Measurements from ENCODE around the gene WNK2.

WNK2 gene

DNA sequence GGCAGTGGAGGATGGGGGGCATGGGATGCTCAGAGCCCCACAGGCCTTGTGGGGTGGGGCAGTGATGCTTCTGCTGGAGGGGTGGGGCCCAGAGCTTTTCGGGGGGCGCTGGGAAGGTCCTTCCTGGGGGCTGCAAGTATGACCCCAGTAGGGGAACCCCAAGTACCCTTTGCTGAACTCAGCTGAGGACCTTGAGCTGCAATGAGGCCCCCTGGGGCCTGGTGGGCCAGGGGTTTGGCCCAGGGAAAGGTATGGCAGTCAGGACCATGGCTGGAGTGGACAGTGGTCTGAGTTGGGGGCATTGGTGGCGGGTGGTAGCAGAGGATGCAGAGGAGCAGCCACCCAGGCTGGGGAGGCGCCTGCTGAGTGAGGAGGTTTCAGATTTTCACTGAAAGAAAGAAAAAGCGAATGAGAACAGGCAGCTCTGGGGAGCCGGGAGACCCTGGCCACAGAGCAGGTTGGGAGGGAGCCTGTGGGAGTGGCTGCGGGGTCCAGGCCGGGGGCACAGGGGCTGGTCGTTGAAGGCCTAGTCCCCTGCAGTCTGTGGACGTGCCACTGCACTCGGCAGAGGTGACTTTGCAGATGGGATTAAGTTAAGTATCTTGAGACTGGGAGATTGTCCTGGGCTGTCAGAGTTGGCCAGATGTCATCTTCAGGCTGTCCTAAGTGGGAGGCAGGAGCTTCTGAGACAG is 19.2 kb downstream of the WNK2 start:
- no peak for DNase-seq

DNA sequence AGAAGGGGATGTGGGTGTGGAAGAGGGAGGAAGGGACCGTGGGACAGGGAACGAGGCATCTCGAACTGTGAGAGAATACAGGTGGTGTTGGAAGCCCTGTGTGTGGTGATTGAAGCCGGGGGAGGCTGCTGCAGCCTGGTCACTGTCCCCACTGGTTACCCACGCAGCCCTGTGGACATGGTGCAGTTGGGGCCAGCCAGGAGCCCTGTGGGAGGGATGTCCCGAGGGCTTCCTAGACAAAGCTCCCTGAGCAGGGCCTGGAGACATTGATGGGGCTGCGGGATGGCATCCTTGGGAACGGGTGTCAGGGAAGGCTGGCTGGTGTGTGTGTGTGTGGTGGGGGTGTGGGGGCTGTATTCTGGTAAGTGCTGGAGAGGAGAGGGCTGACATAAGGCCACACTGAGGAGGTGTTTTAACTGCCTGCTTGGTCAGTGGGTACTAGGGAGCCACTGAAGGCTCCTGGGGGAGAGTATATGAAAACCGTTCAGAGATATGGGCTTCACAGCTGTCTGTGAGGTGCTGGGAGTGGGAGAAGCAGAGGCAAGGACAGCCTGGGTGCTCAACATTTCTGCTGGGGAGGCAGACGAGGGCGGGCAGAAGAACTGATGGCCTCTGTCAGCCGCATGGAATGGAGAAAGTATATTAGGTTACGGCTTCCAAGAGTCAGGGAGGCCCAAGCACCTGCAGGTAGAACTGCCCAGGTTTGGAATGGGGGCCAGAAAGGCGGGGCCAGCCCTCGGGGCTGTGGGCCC is 20.0 kb downstream of the WNK2 start:
- no peak for DNase-seq

DNA sequence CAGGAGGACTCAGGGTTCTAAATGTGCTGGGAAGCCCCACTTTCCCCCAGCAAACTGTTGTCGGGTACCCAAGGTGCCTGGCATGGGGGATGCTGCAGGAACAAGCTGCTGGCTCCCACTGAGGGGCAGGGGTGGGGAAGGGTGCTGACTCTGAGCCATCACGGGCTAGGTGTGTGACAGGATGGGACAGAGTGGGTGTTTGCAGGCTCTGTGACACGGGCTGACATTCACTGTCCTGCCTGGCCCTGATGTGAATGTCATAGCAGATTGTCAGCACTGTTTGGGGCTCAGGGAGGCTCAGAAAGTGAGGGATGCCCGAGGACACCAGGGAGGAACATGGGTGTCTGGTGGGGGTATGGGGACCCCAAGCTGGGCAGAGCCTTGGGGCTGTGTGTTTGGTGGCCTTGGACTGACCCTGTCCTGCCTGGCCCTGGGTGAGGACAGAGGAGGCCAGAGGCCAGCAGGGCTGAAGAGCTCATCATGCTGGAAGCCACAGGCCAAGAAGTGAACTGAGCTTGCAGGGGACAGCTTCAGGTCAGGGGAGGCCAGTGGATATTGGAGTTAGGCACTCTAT is 20.6 kb downstream of the WNK2 start:
- no peak for DNase-seq

DNA sequence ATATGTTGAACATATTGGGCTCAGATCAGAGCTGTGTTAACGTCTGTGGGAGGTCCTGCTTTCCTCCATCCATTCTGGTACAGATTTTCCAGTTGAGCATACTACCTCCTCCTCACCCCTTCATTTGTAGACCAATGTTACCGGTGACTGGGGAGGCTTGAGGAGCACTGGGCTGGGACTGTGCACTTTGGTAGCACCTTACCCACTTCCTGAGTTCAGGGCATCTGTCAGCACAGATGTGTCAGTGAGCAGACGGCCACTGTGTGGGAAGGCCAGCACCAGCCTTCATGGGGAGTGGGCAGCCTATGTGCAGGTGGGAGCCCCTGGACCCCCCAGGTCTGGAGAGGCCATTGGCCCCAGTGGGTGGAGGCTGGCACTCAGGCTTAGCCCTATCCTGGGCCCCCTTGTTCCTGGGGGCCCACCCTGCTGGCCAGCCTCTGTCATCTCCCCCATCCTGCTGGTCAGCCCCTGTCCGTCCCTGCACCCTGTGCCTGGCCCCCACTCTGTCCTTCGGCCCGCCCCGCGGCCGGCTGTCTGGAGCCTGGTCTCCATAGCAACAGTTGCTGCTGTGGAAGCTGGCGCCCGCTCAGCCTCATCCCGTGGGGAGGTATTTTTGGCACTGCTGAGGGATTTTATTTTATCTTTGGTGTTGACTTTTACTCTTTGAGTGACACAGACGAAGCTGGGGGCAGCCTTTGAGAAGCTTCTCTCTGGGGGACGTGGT is 21.3 kb downstream of the WNK2 start:
- DNase-seq: no peak

DNA sequence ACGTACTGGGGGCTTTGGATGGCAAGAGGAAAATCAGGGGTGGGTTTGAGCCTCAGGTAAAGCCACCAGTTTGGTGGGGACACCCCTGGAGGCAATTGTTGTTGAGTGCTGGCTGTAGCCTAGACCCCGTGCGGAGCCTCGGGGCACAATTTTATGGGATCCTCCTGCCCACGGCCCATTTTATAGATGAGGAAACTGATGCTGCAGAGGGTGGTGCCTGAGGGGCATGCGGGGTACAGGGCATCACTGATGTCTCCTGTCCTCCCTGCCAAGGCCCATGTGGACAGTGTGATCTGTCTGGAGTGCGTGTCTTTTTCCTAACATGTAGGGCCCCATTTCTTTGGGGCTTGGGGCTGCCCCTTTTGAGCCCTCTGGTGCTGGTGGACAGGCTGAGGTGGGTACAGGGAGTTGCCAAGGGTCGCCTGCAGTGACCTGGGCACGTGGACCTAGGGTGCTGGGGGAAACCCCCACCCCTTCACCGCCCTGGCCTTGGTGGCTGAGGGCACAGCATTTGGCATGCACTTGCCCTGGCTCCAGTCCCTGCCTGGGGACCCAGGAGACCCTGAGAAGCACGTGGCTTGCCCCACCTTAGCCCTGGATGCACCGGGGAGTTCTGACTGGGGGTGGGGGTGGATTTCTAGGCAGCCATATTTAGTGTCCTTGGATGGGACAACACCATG is 22.1 kb downstream of the WNK2 start:
- DNase-seq: no peak

DNA sequence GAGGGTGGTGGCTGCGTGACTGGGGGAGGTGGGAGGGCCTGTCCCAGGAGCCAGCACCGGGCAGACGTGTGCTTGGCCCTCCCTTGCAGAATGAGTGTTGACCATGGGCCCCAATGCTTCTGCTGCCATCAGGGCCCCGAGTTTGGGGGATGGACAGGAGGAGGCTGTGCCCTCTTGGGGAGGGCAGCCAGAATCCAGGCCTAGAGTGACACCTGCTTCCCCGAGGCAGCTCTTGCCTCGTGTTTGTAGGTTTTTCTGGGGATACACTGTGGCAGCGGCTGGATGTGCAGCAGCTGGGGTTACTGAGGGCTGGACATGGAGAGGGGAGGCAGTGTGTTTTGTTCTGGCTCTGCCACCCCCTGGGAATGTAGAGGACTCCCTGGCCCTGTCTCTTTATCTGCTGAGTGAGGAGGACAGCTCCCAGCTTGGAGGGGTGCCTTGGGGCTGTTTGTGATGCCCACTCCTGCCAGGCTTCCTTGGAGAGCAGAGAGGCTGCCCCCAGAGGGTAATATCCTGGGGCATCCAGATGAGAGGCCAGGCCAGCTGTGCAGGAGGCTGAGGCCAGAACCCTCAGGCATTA is 22.7 kb downstream of the WNK2 start:
- DNase-seq: no peak

DNA sequence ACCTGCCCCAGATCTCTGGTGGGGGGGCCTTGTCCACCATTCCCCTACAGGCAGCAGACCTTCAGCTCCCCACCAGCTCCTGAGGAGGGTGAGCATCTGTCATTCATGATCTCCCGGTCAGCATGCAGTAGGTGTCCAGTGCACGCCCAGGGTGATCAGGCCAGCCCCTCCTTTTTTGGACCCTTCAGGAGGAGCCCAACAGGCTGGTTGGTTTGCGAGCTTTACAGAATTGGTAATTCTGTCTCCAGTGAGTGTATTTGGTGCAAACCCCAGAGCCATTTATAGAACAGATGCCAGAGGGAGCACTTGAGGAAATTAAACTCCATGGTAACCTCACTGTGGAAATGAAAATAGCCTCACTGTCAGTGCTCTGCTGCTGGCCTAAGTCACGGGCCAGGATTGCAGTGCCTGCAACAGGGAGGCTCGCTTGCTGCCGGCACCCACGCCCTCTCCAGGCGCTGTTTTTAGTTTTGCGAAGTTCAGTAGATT is 23.4 kb downstream of the WNK2 start:
- DNase-seq: no peak

DNA sequence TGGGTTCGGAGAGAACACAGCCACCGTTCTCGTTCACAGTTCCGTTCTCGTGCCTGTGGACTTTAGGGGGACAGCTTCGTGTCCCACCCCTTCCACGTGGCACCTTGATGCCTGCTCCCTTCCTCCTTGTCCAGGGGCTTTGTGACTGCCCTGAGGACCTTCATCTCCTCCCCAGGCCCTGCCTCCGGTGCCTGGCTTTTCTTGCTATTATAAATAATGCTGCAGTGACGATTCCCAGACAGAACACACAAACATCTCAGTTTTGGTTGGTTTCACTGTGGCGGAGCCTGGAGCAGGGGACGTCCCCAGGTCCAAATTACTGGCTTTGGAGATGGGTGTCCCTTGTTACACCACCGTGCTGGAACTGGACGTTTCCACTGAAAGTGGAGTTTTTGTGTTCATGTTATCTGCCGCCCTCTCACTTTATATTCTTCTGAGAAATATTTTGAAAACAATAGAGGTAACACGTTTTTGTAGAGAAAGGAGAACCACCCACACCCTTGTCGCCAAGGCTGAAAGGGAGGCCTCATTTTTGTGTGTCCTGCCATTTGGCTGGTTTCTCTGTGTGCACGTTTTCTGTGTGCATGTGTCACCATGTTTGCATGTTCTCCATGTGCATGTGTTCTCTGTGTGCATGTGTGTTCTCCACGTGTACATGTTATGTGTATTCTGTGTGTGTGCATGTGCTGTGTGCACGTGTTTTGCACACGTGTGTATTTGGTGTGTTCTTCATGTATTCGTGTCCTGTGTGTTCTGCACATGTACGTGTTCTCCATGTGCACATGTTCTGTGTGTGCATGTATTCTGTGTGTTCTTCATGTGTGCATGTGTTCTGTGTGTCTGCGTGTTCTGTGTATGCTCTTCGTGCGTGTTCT is 24.2 kb downstream of the WNK2 start:
- no peak for DNase-seq

DNA sequence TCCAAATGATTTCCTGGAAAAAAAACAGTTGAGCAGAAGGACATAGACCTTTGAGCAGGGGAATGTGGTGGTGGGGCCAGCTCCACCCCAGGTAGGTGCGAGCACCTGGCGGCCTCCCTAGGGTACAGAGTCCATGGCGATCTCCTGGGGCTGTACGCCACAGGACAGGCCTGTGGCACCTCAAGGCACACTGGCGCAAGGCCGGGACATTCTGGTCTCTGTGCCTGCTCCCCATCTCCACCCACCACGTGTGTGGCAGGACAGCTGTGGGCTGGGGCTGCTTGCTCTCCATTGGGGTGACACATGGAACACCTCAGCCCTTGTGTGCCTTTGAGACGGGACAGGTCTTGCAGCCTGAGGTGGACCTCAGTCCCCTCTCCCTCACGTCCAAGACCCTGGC is 25.2 kb downstream of the WNK2 start:
- DNase-seq: no peak

DNA sequence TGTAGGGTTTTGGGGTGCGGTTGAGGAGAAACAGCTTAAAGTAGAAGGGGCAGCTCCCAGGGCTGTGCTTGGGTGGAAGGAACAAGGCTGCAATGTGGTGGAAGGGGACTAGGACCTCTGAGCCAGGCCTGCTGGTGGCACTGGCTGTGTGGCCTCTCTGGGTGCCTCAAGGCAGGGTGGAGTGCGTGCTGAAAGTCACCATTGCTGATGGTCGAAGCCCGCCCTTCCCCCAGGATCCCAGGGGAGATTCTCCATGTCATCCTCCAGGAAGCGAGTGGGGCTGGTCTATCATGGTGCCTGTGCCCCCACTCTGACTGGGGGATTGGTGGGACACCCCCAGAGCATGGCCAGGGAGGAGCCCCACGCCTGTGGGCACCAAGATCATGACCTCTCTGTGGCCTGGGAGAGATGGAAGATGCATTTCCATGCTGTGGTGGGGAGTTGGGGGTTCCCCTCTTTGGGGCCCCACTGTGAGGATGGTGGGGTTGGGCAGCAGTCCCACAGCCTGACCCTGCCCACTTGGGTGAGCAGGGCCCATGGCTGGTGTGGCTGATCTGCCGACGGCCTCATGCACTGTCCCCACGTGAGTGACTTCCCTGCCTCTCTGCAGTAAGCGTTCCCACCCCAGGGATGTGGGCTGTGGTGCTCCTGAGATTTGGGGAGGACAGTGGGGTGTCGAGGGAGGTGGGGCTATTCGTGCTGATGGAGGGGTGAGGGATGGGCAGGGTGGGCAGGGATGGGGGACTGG is 25.8 kb downstream of the WNK2 start:
- no peak for DNase-seq

DNA sequence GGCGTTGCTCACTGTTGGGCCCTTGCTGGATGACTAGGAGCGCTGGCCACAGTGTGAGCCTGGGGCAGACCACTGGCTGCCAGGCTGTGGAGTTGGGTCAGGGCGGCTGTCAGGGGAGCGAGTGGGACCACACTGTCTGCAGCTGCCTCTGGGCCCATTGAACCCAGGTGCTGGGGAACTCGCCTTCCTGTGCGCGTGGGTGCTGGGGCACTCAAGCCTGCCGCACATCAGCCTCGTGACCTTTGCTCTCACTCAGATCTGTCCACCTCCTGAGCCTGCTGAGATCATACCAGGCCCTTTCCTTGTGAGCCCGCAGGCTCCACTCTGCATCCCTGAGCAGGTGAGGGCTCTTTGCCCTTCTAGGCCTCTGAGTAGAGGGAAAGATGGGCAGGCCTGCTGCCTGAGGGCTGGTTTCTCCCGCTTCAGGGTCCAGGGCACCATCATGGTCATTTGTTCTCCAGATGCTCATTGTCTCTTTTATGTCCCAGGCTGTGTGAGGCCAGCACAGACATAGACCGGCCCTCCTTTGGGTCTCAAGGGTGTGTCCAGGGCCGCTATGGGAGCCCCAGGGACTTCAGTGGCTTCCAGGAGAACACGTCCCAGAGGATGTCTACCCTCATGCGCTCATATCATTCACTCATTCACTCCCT is 26.5 kb downstream of the WNK2 start:
- DNase-seq: no peak

DNA sequence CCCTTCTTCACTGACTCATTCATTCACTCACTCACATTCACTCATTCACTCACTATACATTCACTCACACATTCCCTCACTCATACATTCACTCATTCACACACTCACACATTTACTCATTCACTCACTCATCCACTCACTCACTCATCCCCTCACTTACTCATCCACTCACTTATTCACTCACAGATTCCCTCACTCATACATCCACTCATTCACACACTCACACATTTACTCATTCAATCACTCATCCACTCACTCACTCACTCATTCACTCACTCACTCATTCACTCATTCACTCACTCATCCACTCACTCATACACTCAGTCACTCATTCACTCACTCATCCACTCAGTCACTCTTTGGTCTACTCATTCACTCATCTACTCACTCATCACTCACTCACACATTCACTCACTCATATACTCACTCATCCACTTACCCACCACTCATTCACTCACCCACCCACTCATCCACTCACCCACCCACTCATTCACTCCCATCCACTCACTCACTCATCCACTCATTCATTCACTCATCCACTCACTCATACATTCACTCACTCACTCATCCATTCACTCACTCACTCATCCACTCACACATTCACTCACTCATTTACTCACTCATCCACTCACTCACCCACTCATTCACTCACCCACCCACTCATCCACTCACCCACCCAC is 27.2 kb downstream of the WNK2 start:
- no peak for DNase-seq

DNA sequence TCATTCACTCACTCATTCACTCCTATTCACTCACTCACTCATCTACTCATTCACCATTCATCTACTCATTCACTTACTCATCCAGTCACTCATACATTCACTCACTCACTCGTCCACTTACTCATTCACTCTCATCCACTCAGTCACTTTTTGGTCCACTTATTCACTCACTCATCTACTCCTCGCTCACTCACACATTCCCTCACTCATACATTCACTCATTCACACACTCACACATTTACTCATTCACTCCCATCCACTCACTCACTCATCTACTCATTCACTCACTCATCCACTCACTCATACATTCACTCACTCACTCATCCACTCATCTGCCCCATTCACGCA is 27.7 kb downstream of the WNK2 start:
- DNase-seq: no peak

DNA sequence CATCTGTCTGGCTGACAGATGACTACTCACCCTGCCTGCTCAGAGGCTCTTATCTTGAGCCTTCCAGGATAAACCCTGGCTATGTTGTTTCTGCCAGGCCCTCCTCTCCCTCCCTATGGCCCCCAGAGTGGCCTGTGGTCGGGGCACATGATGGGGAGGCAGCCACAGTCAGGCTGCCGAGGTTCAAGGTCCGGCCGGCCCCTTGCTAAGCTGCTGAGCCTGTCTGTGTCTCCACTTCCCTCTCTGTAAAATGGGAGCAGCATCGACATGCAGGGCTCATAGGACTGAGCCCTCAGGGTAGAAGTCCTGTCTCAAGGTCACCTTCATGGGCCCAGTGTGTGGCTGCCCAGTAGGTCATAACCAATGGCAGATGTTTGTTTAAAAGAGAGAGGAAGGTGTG is 28.5 kb downstream of the WNK2 start:
- DNase-seq: no peak

DNA sequence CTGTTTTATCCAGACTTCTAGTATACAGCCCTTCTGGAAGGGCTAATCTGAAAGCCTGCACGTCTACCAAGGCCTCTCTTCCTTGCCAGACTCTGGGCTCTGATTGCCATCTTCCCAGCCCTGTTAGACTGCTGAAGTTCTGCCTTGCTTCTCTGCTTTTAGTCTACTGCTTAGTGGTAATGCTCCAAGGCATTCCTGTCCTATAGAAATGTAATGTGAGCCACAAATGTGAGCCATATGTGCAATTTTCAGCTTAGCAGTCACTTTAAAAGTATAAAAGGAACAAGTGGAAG is 32.1 kb downstream of the WNK2 start:
- no peak for DNase-seq

DNA sequence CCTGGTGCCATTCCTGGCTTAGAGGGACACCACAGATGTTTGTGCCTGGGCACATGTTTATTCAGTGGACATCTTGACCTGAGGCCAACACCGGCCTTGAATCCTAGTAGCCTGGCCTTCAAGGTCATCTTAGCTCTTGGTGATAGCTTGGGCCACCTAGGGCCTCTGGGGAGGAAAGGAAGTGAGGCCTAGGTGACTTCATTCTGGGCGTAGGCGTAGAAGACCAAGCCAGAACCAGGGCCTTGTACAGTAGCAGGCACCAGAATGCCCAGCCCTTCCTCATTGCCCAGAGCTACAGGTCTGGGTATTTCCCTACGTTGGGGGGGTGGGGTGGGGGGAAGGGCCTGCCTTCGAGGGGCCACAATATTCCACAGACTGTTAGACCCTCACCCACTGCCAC is 33.8 kb downstream of the WNK2 start:
- no peak for DNase-seq

DNA sequence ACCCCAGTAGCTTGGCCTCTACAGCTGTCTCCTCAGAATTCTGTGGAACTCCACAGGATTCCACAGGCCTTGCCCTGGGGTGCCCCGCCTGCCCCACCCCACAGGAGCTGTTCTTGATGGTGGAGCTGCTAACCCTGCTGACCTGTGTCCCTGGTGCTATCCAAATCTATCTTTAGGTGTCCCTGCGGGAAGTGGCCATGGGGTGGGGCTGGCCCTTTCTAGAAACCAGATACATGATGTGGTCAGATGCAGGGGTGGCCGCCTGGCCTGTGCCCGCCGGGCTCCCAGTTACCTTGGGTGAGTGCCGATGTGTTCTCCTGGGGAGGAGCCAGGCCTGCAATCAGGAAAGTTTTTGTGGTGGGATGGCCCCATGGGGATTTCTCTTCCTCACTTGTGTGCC is 34.2 kb downstream of the WNK2 start:
- no peak for DNase-seq

DNA sequence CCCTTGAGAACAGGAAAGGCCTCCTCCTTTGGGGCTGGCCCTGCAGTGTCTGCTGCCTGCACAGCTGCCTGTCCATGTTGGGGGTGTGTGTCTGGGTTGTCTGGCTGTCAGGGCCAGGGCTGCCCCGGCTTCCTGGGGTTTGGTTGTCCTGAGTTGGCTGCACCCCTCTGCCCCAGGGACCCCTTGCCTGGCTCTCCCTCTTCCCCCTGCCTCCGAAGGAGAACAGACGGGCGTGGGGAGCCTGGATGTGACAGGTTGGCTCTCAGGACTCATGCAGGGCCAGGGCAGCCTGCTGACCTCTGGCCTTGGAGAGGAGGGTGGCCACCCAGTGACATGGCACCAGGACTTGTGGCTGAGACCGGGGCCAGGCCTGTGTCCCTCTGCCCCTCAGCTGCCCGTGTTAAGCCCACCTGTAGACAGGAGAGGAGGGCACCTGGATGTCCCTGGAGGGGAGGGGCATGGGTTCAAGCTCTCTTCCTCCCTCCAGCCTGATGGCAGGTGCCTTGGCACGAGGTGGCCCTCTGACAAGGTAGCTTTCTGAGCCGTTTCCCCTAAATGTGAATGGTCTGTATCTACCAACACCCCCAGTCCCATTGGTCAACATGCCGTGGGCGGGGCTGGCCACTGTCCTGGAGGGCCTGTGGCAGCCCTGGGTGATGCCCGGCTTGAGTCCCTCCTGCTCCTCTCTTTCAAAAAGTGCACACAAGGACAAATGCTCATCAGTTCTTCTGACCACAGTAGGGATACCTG is 34.9 kb downstream of the WNK2 start:
- no peak for DNase-seq

DNA sequence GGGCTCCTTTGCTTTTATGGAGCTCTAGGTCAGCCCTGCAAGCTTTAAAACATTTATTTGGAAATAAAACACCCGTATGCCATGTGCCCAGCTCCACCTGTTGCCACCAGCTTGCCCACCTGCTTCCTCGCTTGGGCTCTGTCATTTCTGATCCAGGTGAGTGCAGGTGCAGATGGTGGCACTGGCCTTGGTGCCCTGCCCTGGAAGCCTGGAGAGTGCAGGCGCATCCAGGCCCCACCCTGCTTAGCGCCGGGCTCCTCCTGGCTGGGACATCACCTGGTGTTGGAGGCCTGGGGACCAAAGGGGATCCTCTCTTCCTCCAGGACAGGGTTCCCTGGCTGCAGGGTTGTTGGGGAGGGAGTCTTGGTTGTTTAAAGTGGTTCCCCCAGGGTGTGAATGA is 35.8 kb downstream of the WNK2 start:
- DNase-seq: no peak

All from activated T-cell treated with anti-CD3 and anti-CD28 coated beads, Interleukin-2, amount 50 U/mL, for 48 hours (primary cell).